ENCODE data around the gene CD300LF. TPM values are rescaled to one million over a fixed set of nuclear protein-coding genes. Genes with fewer than 3 reads are reported as not detected.

Gene CD300LF
- total and polyA plus RNA-seq, 2 experiments from 2014 or later: not detected

- DNase-seq (ENCODE audit: low spot score) (no peak), ATAC-seq (no peak)
- H3K27ac Mint-ChIP-seq: no peak overlapping the region
- Histone ChIP-seq H4K20me1 (replicated peaks; ENCODE audit: insufficient read depth) (no peaks in the 10 kb centered on the region), H3K27ac (ENCODE audit: low read depth) (no peak overlapping the region), H2AFZ (no peak overlapping the region), H3K4me3 (no peak overlapping the region), H3K36me3 (ENCODE audit: insufficient read depth) (no peaks in the 10 kb centered on the region), H3K79me2 (replicated peaks; ENCODE audit: insufficient read depth) (no peaks in the 10 kb centered on the region), H3K4me1 (ENCODE audit: insufficient read depth) (peaks cover 4% of the 10 kb centered on the region; the same call in 1 of the 2 replicates), H3F3A (replicated peaks; ENCODE audit: low read depth) (no peaks in the 10 kb centered on the region), H3K9me2 (ENCODE audit: insufficient read depth) (no peaks in the 10 kb centered on the region), H3K27me3 (ENCODE audit: insufficient read depth) (no peaks in the 10 kb centered on the region), H3K4me2 (no peak overlapping the region)
- H3K36me3 Mint-ChIP-seq (ENCODE audit: low read depth): no peaks in the 10 kb centered on the region
- H3K27me3 Mint-ChIP-seq (ENCODE audit: insufficient read depth, low read depth, poor library complexity): peaks cover 9% of the 10 kb centered on the region
- TF ChIP-seq ZNF331 (CRISPR knock-in tag; IDR thresholded peaks at IDR 0.05; ENCODE audit: low read depth) (no peak), CREB1 (CRISPR knock-in tag; IDR thresholded peaks at IDR 0.05; ENCODE audit: low read depth) (no peak)
- peaks cover 21% of the 10 kb centered on the region for H3K4me1 Mint-ChIP-seq
- H3K9me3 Mint-ChIP-seq: no peaks in the 10 kb centered on the region
- no peak overlapping the region for H3K4me3 Mint-ChIP-seq
These were observed 68.3 kb downstream of the CD300LF start for GRCh38 chr17:74644419-74644818.

Small RNA genes within 50 kb of the gene (microRNA-seq; reads per million reads assigned to microRNA genes)
- gene MIR3615: 17.3 reads per million, percentile 41 among the genes with 10 or more reads in this experiment

Other genes starting within 250 kb of the CD300LF start
- 0.45 and 0.70 TPM in 2 replicates for gene CD300A, start 246.3 kb downstream of the CD300LF start, total RNA-seq (2014; rRNA removed; shearing (Covaris generic))
- 0.37 and 0.54 TPM in 2 replicates for gene CD300A, start 246.3 kb downstream of the CD300LF start, polyA plus RNA-seq (2016; fragmentation: Nextera tagmentation; extraction: Ambion mirVana)
- not detected in 2 replicates for gene CD300LB, start 181.4 kb downstream of the CD300LF start, total RNA-seq (2014; rRNA removed; shearing (Covaris generic))
- gene CD300LB, start 181.4 kb downstream of the CD300LF start, polyA plus RNA-seq (2016; fragmentation: Nextera tagmentation; extraction: Ambion mirVana): not detected in 2 replicates
- gene CD300C, start 166.8 kb downstream of the CD300LF start, total RNA-seq (2014; rRNA removed; shearing (Covaris generic)): not detected in 2 replicates
- not detected in 2 replicates for gene CD300C, start 166.8 kb downstream of the CD300LF start, polyA plus RNA-seq (2016; fragmentation: Nextera tagmentation; extraction: Ambion mirVana)
- gene CD300H, start 145.4 kb downstream of the CD300LF start, total RNA-seq (2014; rRNA removed; shearing (Covaris generic)): not detected in 2 replicates
- gene CD300H, start 145.4 kb downstream of the CD300LF start, polyA plus RNA-seq (2016; fragmentation: Nextera tagmentation; extraction: Ambion mirVana): not detected in 2 replicates
- not detected in 2 replicates for gene CD300LD, start 120.6 kb downstream of the CD300LF start, total RNA-seq (2014; rRNA removed; shearing (Covaris generic))
- not detected in 2 replicates for gene CD300LD, start 120.6 kb downstream of the CD300LF start, polyA plus RNA-seq (2016; fragmentation: Nextera tagmentation; extraction: Ambion mirVana)
- gene CD300E, start 89.2 kb downstream of the CD300LF start, total RNA-seq (2014; rRNA removed; shearing (Covaris generic)): not detected in 2 replicates
- gene CD300E, start 89.2 kb downstream of the CD300LF start, polyA plus RNA-seq (2016; fragmentation: Nextera tagmentation; extraction: Ambion mirVana): not detected in 2 replicates
- 3.4 and 5.2 TPM in 2 replicates for gene RAB37, start 24.3 kb upstream of the CD300LF start, total RNA-seq (2014; rRNA removed; shearing (Covaris generic))
- 3.3 and 3.6 TPM in 2 replicates for gene RAB37, start 24.3 kb upstream of the CD300LF start, polyA plus RNA-seq (2016; fragmentation: Nextera tagmentation; extraction: Ambion mirVana)
- 85.8 and 100 TPM in 2 replicates for gene NHERF1, start 35.7 kb upstream of the CD300LF start, total RNA-seq (2014; rRNA removed; shearing (Covaris generic))
- 48.8 and 49.3 TPM in 2 replicates for gene NHERF1, start 35.7 kb upstream of the CD300LF start, polyA plus RNA-seq (2016; fragmentation: Nextera tagmentation; extraction: Ambion mirVana)
- 37.5 and 62.1 TPM in 2 replicates for gene NAT9, start 63.4 kb upstream of the CD300LF start, total RNA-seq (2014; rRNA removed; shearing (Covaris generic))
- gene NAT9, start 63.4 kb upstream of the CD300LF start, polyA plus RNA-seq (2016; fragmentation: Nextera tagmentation; extraction: Ambion mirVana): 30.7 and 37.3 TPM in 2 replicates
- 0.10 TPM in 1 of 2 replicates, not detected in the other for gene GRIN2C, start 147.0 kb upstream of the CD300LF start, total RNA-seq (2014; rRNA removed; shearing (Covaris generic))
- 0.07 and 0.19 TPM in 2 replicates for gene GRIN2C, start 147.0 kb upstream of the CD300LF start, polyA plus RNA-seq (2016; fragmentation: Nextera tagmentation; extraction: Ambion mirVana)
- gene FDXR, start 160.1 kb upstream of the CD300LF start, total RNA-seq (2014; rRNA removed; shearing (Covaris generic)): 33.1 and 34.5 TPM in 2 replicates
- 19.9 and 21.7 TPM in 2 replicates for gene FDXR, start 160.1 kb upstream of the CD300LF start, polyA plus RNA-seq (2016; fragmentation: Nextera tagmentation; extraction: Ambion mirVana)
- 0.73 and 1.6 TPM in 2 replicates for gene FADS6, start 180.7 kb upstream of the CD300LF start, total RNA-seq (2014; rRNA removed; shearing (Covaris generic))
- 0.35 and 0.42 TPM in 2 replicates for gene FADS6, start 180.7 kb upstream of the CD300LF start, polyA plus RNA-seq (2016; fragmentation: Nextera tagmentation; extraction: Ambion mirVana)
- 1.7 and 3.5 TPM in 2 replicates for gene USH1G, start 210.3 kb upstream of the CD300LF start, total RNA-seq (2014; rRNA removed; shearing (Covaris generic))
- 0.28 and 0.34 TPM in 2 replicates for gene USH1G, start 210.3 kb upstream of the CD300LF start, polyA plus RNA-seq (2016; fragmentation: Nextera tagmentation; extraction: Ambion mirVana)
- not detected in 2 replicates for gene OTOP2, start 211.3 kb upstream of the CD300LF start, total RNA-seq (2014; rRNA removed; shearing (Covaris generic))
- not detected in 2 replicates for gene OTOP2, start 211.3 kb upstream of the CD300LF start, polyA plus RNA-seq (2016; fragmentation: Nextera tagmentation; extraction: Ambion mirVana)
- not detected in 2 replicates for gene OTOP3, start 223.0 kb upstream of the CD300LF start, total RNA-seq (2014; rRNA removed; shearing (Covaris generic))
- not detected in 2 replicates for gene OTOP3, start 223.0 kb upstream of the CD300LF start, polyA plus RNA-seq (2016; fragmentation: Nextera tagmentation; extraction: Ambion mirVana)

Data from GM23338 (cell line).